HepG2 (cell line): ENCODE results near the gene EPB41L2. TPM values are rescaled to one million over a fixed set of nuclear protein-coding genes. Genes with fewer than 3 reads are reported as not detected.

Experiments used
- GTF3A ChIP-seq: sonication (generic); formaldehyde crosslinking; conservative IDR thresholded peaks from 2 replicates; pipeline ENCODE4 v1.4.0; 2020; ENCODE audit warnings: mild to moderate bottlenecking, missing genetic modification reagents
- HMG20B ChIP-seq: conservative IDR thresholded peaks from 2 replicates; pipeline ENCODE4 v1.6.1; 2016; ENCODE audit warnings: missing genetic modification reagents, missing compliant biosample characterization
- HNRNPL ChIP-seq: fragments of 200-400 bp; formaldehyde crosslinking; IDR thresholded peaks from 2 replicates; pipeline ENCODE4 v1.6.1; 2017; ENCODE audit warnings: mild to moderate bottlenecking, low read depth, low read length
- KAT2B ChIP-seq: fragments of 150-350 bp; IDR thresholded peaks from 2 replicates; pipeline ENCODE4 v1.6.1; 2014; ENCODE audit warnings: low read depth, low read length, borderline replicate concordance
- MYC ChIP-seq: sonication (generic); formaldehyde crosslinking; IDR thresholded peaks from 2 replicates; pipeline ENCODE4 v1.9.0; 2021; ENCODE audit warnings: missing genetic modification reagents, borderline replicate concordance
- NONO ChIP-seq, 2 experiments: fragments of 450-650 bp in 1 of 2; sonication (generic) in 1 of 2; formaldehyde crosslinking in 1 of 2; IDR thresholded peaks in 1 of 2; conservative IDR thresholded peaks in 1 of 2; 2 replicates each; pipeline versions ENCODE4 v1.6.1 to v1.8.0; 2017 to 2022; ENCODE audit warnings: mild to moderate bottlenecking in 1 of 2, missing genetic modification reagents in 1 of 2, moderate library complexity in 1 of 2
- PHF5A ChIP-seq: IDR thresholded peaks from one replicate; pipeline ENCODE4 v1.6.1; 2018; ENCODE audit warnings: low read depth, missing genetic modification reagents; ENCODE audit not compliant: unreplicated experiment
- RCOR2 ChIP-seq: IDR thresholded peaks from 2 replicates; pipeline ENCODE4 v1.6.1; 2016; ENCODE audit warnings: missing biosample characterization, missing genetic modification reagents
- SAP130 ChIP-seq: IDR thresholded peaks from 2 replicates; pipeline ENCODE4 v1.6.1; 2016; ENCODE audit warnings: low read depth
- SRY ChIP-seq: sonication (generic); formaldehyde crosslinking; IDR thresholded peaks from 2 replicates; pipeline ENCODE4 v1.8.0; 2022; ENCODE audit warnings: mild to moderate bottlenecking, missing genetic modification reagents
- STAG1 ChIP-seq: sonication (generic); formaldehyde crosslinking; IDR thresholded peaks from 2 replicates; pipeline ENCODE4 v1.4.0; 2020; ENCODE audit warnings: missing genetic modification reagents
- TEAD2 ChIP-seq: sonication (generic); formaldehyde crosslinking; IDR thresholded peaks from 2 replicates; pipeline ENCODE4 v1.9.0; 2021; ENCODE audit warnings: missing genetic modification reagents
- THYN1 ChIP-seq: sonication (generic); formaldehyde crosslinking; IDR thresholded peaks from 2 replicates; pipeline ENCODE4 v1.8.1; 2023; ENCODE audit warnings: low read depth, mild to moderate bottlenecking, moderate library complexity, missing genetic modification reagents, borderline replicate concordance
- ZBTB7A ChIP-seq: sonication (generic); formaldehyde crosslinking; IDR thresholded peaks from 2 replicates; pipeline ENCODE4 v1.8.0; 2022; ENCODE audit warnings: mild to moderate bottlenecking, missing genetic modification reagents
- ZNF230 ChIP-seq: sonication (generic); formaldehyde crosslinking; IDR thresholded peaks from 2 replicates; pipeline ENCODE4 v1.4.0; 2020; ENCODE audit warnings: mild to moderate bottlenecking, missing genetic modification reagents
- ZNF557 ChIP-seq: sonication (generic); formaldehyde crosslinking; IDR thresholded peaks from 2 replicates; pipeline ENCODE4 v1.4.0; 2020; ENCODE audit warnings: missing genetic modification reagents
- ZNF598 ChIP-seq: sonication (generic); formaldehyde crosslinking; IDR thresholded peaks from 2 replicates; pipeline ENCODE4 v1.5.1; 2020; ENCODE audit warnings: mild to moderate bottlenecking, missing genetic modification reagents, borderline replicate concordance
- ZNF776 ChIP-seq: sonication (generic); formaldehyde crosslinking; IDR thresholded peaks from 2 replicates; pipeline ENCODE4 v1.4.0; 2020; ENCODE audit warnings: mild to moderate bottlenecking, missing genetic modification reagents
- polyA plus RNA-seq, 8 experiments: library from polyadenylated mRNA; depleted of rRNA in 3 of 8; stranded (reverse) in 7 of 8; unstranded in 1 of 8; fragments of >200 nt; fragmentation: Illumina TruSeq in 4 of 8; extraction: Trizol in 4 of 8; gene quantifications; 2 replicates each; pipeline versions ENCODE4 v1.2.1 to v1.2.3, GENCODE V29; 2011 to 2016; ENCODE audit warnings: low read depth in 4 of 8, missing spikeins in 1 of 8, mixed read lengths in 1 of 8; ENCODE audit not compliant: insufficient read depth in 1 of 8
- total RNA-seq, 5 experiments: library from RNA; depleted of rRNA; stranded (reverse); fragments of >200 nt; fragmentation: Illumina TruSeq; extraction: Trizol; gene quantifications; 2 replicates each; pipeline ENCODE4 v1.2.3, GENCODE V29; 2016; ENCODE audit warnings: low read depth in 1 of 5
- TF ChIP-seq, protein P1 (sequence below): fragments of 450-650 bp; IDR thresholded peaks from 2 replicates; pipeline ENCODE4 v1.6.1; 2017; ENCODE audit warnings: mild to moderate bottlenecking
- TF ChIP-seq, protein P2 (sequence below): sonication (generic); formaldehyde crosslinking; IDR thresholded peaks from 2 replicates; pipeline ENCODE4 v1.4.0; 2020; ENCODE audit warnings: missing genetic modification reagents, mild to moderate bottlenecking, borderline replicate concordance
- TF ChIP-seq, protein P3 (sequence below): sonication (generic); formaldehyde crosslinking; IDR thresholded peaks from 2 replicates; pipeline ENCODE4 v1.4.0; 2020; ENCODE audit warnings: mild to moderate bottlenecking, low read depth, missing genetic modification reagents
- TF ChIP-seq, protein P4 (sequence below): sonication (generic); formaldehyde crosslinking; IDR thresholded peaks from 2 replicates; pipeline ENCODE4 v1.8.0; 2022; ENCODE audit warnings: mild to moderate bottlenecking, missing genetic modification reagents

Gene EPB41L2
- total and polyA plus RNA-seq, 2 of the 13 experiments (the other 11 are each of a cell fraction or from before 2014, with no cell fraction given): 41.7 to 56.4 TPM

DNA sequence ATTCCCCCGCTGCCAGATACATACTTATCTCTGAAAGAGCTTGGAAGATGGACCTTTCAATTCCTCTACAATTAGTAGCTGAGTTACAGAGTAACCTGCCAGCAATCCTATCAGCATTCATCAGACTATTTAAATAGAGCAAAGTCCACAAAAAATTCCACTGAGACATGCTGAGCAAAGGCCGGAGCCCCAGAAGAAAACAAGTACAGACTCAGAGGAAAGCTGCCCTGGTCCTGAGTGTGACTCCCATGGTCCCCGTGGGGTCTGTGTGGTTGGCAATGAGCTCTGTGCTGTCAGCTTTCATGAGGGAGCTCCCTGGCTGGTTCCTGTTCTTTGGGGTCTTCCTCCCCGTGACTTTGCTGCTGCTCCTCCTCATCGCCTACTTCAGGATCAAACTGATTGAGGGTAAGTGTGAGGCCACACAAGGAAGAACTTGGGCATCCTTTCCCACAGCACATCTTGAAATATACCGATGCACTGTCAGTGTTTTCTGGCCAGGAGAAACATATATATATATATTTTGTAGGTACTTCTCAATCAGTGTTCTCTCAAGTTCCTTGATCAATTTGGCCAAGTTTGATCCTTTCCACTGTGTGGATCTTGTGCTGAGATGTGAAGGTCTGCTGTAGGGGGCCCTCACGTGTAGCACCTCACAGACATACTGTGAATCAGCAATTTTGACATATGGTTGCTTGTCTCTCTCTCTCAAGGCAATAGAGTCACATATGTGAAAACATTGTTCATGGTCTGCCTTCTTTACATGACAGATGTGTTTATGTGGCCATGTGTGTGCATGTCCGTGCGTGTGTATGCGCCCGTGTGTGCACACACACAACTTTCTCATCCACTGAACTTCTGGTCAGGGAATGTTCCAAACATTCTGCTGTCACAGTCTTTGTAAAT is 235.5 kb downstream of the EPB41L2 start, which contains the start of gene SMLR1 (continued):
- TF ChIP-seq, protein P1, sequence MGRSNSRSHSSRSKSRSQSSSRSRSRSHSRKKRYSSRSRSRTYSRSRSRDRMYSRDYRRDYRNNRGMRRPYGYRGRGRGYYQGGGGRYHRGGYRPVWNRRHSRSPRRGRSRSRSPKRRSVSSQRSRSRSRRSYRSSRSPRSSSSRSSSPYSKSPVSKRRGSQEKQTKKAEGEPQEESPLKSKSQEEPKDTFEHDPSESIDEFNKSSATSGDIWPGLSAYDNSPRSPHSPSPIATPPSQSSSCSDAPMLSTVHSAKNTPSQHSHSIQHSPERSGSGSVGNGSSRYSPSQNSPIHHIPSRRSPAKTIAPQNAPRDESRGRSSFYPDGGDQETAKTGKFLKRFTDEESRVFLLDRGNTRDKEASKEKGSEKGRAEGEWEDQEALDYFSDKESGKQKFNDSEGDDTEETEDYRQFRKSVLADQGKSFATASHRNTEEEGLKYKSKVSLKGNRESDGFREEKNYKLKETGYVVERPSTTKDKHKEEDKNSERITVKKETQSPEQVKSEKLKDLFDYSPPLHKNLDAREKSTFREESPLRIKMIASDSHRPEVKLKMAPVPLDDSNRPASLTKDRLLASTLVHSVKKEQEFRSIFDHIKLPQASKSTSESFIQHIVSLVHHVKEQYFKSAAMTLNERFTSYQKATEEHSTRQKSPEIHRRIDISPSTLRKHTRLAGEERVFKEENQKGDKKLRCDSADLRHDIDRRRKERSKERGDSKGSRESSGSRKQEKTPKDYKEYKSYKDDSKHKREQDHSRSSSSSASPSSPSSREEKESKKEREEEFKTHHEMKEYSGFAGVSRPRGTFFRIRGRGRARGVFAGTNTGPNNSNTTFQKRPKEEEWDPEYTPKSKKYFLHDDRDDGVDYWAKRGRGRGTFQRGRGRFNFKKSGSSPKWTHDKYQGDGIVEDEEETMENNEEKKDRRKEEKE: no peak
- no peak for TF ChIP-seq ZNF776
- TF ChIP-seq HMG20B (CRISPR knock-in tag): no peak
- TF ChIP-seq SRY (CRISPR knock-in tag): peak; percentile 47; the same call in 1 of the 2 replicates
- TF ChIP-seq, protein P2, sequence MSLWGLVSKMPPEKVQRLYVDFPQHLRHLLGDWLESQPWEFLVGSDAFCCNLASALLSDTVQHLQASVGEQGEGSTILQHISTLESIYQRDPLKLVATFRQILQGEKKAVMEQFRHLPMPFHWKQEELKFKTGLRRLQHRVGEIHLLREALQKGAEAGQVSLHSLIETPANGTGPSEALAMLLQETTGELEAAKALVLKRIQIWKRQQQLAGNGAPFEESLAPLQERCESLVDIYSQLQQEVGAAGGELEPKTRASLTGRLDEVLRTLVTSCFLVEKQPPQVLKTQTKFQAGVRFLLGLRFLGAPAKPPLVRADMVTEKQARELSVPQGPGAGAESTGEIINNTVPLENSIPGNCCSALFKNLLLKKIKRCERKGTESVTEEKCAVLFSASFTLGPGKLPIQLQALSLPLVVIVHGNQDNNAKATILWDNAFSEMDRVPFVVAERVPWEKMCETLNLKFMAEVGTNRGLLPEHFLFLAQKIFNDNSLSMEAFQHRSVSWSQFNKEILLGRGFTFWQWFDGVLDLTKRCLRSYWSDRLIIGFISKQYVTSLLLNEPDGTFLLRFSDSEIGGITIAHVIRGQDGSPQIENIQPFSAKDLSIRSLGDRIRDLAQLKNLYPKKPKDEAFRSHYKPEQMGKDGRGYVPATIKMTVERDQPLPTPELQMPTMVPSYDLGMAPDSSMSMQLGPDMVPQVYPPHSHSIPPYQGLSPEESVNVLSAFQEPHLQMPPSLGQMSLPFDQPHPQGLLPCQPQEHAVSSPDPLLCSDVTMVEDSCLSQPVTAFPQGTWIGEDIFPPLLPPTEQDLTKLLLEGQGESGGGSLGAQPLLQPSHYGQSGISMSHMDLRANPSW (CRISPR knock-in tag): no peak
- no peak for TF ChIP-seq HNRNPL
- peak; percentile 27; the same call in 1 of the 2 replicates for TF ChIP-seq STAG1 (CRISPR knock-in tag)
- TF ChIP-seq, protein P3, sequence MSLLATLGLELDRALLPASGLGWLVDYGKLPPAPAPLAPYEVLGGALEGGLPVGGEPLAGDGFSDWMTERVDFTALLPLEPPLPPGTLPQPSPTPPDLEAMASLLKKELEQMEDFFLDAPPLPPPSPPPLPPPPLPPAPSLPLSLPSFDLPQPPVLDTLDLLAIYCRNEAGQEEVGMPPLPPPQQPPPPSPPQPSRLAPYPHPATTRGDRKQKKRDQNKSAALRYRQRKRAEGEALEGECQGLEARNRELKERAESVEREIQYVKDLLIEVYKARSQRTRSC: no peak
- no peak for TF ChIP-seq NONO (IDR thresholded peaks at IDR 0.05)
- TF ChIP-seq NONO (CRISPR knock-in tag; conservative IDR thresholded peaks at IDR 0.05): 0 out of 2 replicates have a peak, but pooled peaks have one; percentile 16
- TF ChIP-seq SAP130 (CRISPR knock-in tag): peak; percentile 84
- peak; percentile 75 for TF ChIP-seq ZNF230 (CRISPR knock-in tag)
- TF ChIP-seq KAT2B: no peak
- no peak for TF ChIP-seq RCOR2
- TF ChIP-seq PHF5A (CRISPR knock-in tag): peak; percentile 56
- no peak for TF ChIP-seq GTF3A (CRISPR knock-in tag)
- no peak; the same call in 1 of the 2 replicates for TF ChIP-seq ZNF598 (CRISPR knock-in tag)
- TF ChIP-seq MYC (CRISPR knock-in tag): peak; percentile 32; the same call in 1 of the 2 replicates
- no peak for TF ChIP-seq TEAD2 (CRISPR knock-in tag)
- TF ChIP-seq THYN1 (CRISPR knock-in tag): 0 out of 2 replicates have a peak, but pooled peaks have one; percentile 90
- TF ChIP-seq, protein P4, sequence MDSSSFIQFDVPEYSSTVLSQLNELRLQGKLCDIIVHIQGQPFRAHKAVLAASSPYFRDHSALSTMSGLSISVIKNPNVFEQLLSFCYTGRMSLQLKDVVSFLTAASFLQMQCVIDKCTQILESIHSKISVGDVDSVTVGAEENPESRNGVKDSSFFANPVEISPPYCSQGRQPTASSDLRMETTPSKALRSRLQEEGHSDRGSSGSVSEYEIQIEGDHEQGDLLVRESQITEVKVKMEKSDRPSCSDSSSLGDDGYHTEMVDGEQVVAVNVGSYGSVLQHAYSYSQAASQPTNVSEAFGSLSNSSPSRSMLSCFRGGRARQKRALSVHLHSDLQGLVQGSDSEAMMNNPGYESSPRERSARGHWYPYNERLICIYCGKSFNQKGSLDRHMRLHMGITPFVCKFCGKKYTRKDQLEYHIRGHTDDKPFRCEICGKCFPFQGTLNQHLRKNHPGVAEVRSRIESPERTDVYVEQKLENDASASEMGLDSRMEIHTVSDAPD: no peak; the same call in 1 of the 2 replicates
- no peak for TF ChIP-seq ZBTB7A (CRISPR knock-in tag)
- TF ChIP-seq ZNF557 (CRISPR knock-in tag): no peak
